Mesendoderm (in vitro differentiated cells): ENCODE data around the gene C1QTNF12.
A peak's percentile ranks its signal among the peaks of the same experiment; 100 is the strongest.

ENCODE experiments used
- DNase-seq: peaks from one replicate; pipeline ENCODE4 v3.0.0; 2013
- H2AK5ac ChIP-seq: 2 replicates; pipeline ENCODE4 v1.6.1; 2013; ENCODE audit warnings: low read length, inconsistent platforms
- H2BK120ac ChIP-seq: 2 replicates; pipeline ENCODE4 v1.6.1; 2013; ENCODE audit warnings: low read depth, mild to moderate bottlenecking, low read length, moderate library complexity, mixed read lengths
- H2BK15ac ChIP-seq: replicated peaks from 2 replicates; pipeline ENCODE4 v1.6.1; 2013; ENCODE audit warnings: low read depth, mild to moderate bottlenecking, moderate library complexity
- H2BK5ac ChIP-seq: 2 replicates; pipeline ENCODE4 v1.6.1; 2013; ENCODE audit warnings: low read length, inconsistent platforms
- H3K18ac ChIP-seq: 2 replicates; pipeline ENCODE4 v1.6.1; 2013; ENCODE audit warnings: mild to moderate bottlenecking, low read length, mixed read lengths
- H3K23ac ChIP-seq: one replicate; pipeline ENCODE4 v1.6.1; 2013; ENCODE audit warnings: low read length
- H3K27ac ChIP-seq: 2 replicates; pipeline ENCODE4 v1.5.1; 2013; ENCODE audit warnings: low read depth, mild to moderate bottlenecking, inconsistent platforms, low read length, moderate library complexity
- H3K27me3 ChIP-seq: 2 replicates; pipeline ENCODE4 v1.6.1; 2013; ENCODE audit warnings: low read length, control low read depth, mild to moderate bottlenecking, inconsistent platforms; ENCODE audit not compliant: insufficient read depth, poor library complexity
- H3K36me3 ChIP-seq: 2 replicates; pipeline ENCODE4 v1.6.1; 2013; ENCODE audit warnings: low read length, inconsistent platforms; ENCODE audit not compliant: control insufficient read depth, insufficient read depth
- H3K4ac ChIP-seq: one replicate; pipeline ENCODE4 v1.6.1; 2013; ENCODE audit warnings: low read depth, mild to moderate bottlenecking, low read length, moderate library complexity
- H3K4me1 ChIP-seq: 2 replicates; pipeline ENCODE4 v1.6.1; 2013; ENCODE audit warnings: low read depth, low read length, inconsistent platforms; ENCODE audit not compliant: control insufficient read depth
- H3K4me2 ChIP-seq: 2 replicates; pipeline ENCODE4 v1.6.1; 2013; ENCODE audit warnings: low read length
- H3K4me3 ChIP-seq: 2 replicates; pipeline ENCODE4 v1.5.1; 2013; ENCODE audit warnings: mild to moderate bottlenecking, low read length
- H3K56ac ChIP-seq: one replicate; pipeline ENCODE4 v1.6.1; 2013; ENCODE audit warnings: low read length
- H3K79me1 ChIP-seq: 2 replicates; pipeline ENCODE4 v1.6.1; 2013; ENCODE audit warnings: low read length, inconsistent platforms
- H3K79me2 ChIP-seq: 2 replicates; pipeline ENCODE4 v1.6.1; 2013; ENCODE audit warnings: mild to moderate bottlenecking, low read length; ENCODE audit not compliant: control insufficient read depth, insufficient read depth
- H3K9ac ChIP-seq: 2 replicates; pipeline ENCODE4 v1.6.1; 2013; ENCODE audit warnings: low read length, inconsistent platforms
- H4K5ac ChIP-seq: one replicate; pipeline ENCODE4 v1.6.1; 2013; ENCODE audit warnings: low read length
- H4K8ac ChIP-seq: one replicate; pipeline ENCODE4 v1.6.1; 2013; ENCODE audit warnings: low read depth, mild to moderate bottlenecking, control low read depth, low read length, moderate library complexity
- WGBS: extraction: QIAGEN DNeasy Blood & Tissue Kit; methylation state at CpG from one replicate; pipeline ENCODE4 v1.1.7; 2013; ENCODE audit warnings: low lambda C conversion rate, missing lambda C conversion rate; ENCODE audit not compliant: insufficient coverage; ENCODE audit errors: extremely low coverage; 5-methylcytosine and 5-hydroxymethylcytosine counted together

The C1QTNF12 gene

DNA sequence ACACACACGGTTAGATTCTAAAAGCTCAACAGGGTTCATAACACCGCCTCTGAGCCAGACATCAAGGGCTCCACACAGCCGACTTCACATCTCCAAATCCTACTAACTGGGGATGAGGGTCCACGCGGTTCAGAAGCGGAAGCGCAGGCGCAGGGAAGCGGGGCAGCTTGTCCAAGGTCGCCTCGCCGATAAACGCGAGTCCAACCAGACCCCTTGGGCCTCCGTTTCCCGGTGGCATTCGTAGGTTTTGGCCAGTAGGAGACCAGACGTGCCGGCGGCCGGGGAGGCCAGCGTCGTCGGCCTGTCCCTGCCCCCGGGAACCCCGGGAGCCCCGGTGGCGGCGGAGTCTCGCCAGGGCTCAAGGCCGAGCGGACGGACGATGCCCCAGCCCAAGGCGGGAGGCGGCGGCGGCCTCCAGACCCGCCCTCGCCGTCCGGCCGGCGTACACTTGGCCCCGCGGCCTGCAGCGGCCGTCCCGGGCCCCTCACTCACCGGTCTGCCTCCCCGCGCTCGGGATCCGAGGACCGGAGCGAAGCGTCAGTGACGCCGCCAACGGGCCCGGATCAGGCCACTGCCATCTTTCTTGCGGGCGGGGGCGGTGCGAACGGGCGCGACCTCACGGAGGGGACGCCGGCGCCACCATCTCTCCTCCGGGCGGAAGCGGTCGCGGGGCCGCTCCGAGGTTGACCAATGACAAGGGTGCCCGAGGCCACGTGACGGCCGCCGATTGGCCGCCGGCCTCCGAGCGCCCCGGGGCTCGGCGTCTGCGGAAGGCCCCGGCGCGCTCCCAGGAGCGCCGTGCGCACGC, 14.9 kb downstream of the C1QTNF12 start, which contains the start of gene SDF4:
Gene SDF4 (minus strand): TSS at position 602 of the 808 bp plus-strand sequence. CDS start 3,229 bp downstream, outside the sequence.
- H3K4me2 ChIP-seq = peak within 1 kb of the TSS; percentile 100
- H3K9ac ChIP-seq = peak within 1 kb of the TSS; percentile 94
- H2AK5ac ChIP-seq = peak within 1 kb of the TSS; percentile 97
- no peak within 1 kb of the TSS for H2BK15ac ChIP-seq
- H3K27ac ChIP-seq = peak within 1 kb of the TSS; percentile 45
- peak within 1 kb of the TSS; percentile 66 for H3K23ac ChIP-seq
- H3K36me3 ChIP-seq = no peaks in the 10 kb centered on the region
- H3K4me1 ChIP-seq = peaks cover 7% of the 10 kb centered on the region
- H2BK5ac ChIP-seq = peak within 1 kb of the TSS; percentile 69
- no peaks in the 10 kb centered on the region for H3K27me3 ChIP-seq
- peak within 1 kb of the TSS; percentile 97 for H3K56ac ChIP-seq
- H3K4me3 ChIP-seq = peak within 1 kb of the TSS; percentile 94
- peaks cover 35% of the 10 kb centered on the region for H3K79me1 ChIP-seq
- WGBS = no CpG with 5 or more reads among the region's 99 CpGs
- peak within 1 kb of the TSS; percentile 16 for H2BK120ac ChIP-seq
- peak; percentile 98 for DNase-seq
- peak within 1 kb of the TSS; percentile 81 for H3K4ac ChIP-seq
- peaks cover 40% of the 10 kb centered on the region for H3K79me2 ChIP-seq
- peak within 1 kb of the TSS; percentile 93 for H4K8ac ChIP-seq
- peak within 1 kb of the TSS; percentile 47 for H3K18ac ChIP-seq
- H4K5ac ChIP-seq = no peak within 1 kb of the TSS

DNA sequence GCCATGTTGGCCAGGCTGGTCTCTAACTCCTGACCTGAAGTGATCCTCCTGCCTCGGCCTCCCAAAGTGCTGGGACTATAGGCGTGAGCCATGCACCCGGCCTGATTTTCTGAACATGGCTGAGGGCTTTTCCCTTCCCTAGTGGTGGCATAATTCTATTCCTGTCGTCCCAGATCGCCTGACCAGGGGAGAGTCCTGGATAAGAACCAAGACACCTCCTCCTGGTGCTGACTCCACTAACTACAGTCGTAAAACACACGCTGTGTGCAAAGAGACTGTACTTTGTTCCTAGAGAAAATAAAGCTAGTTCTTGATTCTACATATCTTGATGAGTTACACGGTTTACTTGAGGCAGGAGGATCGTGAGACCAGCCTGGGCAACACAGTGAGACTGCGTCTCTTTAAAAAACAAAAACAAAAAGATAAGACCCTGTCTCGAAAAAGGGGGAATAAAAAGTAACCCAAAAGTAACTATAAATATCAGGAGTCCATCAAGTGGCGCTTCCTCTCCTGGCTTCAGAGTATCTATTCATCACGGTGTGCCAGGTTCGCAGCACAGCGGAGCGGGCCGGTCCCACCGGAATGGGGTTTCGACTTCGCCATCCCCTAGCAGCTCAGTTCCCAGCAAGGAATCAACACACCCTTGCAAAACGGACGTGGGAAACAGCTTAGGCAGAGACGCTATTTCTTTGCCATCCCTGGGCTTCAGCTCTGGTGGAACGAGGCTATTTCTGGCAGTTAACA, 15.7 kb downstream of the C1QTNF12 start:
- Histone ChIP-seq H3K27ac (peak overlapping the region; percentile 45), H3K56ac (peak overlapping the region; percentile 97), H2BK5ac (peak overlapping the region; percentile 69), H3K4me1 (peaks cover 7% of the 10 kb centered on the region), H3K4me2 (peak overlapping the region; percentile 100), H2BK15ac (no peak overlapping the region), H3K27me3 (no peaks in the 10 kb centered on the region), H3K79me2 (peaks cover 40% of the 10 kb centered on the region), H4K8ac (no peak overlapping the region), H3K4me3 (peak overlapping the region; percentile 94), H2AK5ac (peak overlapping the region; percentile 43), H2BK120ac (no peak overlapping the region), H3K4ac (no peak overlapping the region), H4K5ac (no peak overlapping the region), H3K23ac (no peak overlapping the region), H3K36me3 (no peaks in the 10 kb centered on the region), H3K79me1 (peaks cover 35% of the 10 kb centered on the region), H3K18ac (no peak overlapping the region), H3K9ac (peak overlapping the region; percentile 94)
- no CpG with 5 or more reads among the region's 24 CpGs for WGBS
- DNase-seq = peak; percentile 62

DNA sequence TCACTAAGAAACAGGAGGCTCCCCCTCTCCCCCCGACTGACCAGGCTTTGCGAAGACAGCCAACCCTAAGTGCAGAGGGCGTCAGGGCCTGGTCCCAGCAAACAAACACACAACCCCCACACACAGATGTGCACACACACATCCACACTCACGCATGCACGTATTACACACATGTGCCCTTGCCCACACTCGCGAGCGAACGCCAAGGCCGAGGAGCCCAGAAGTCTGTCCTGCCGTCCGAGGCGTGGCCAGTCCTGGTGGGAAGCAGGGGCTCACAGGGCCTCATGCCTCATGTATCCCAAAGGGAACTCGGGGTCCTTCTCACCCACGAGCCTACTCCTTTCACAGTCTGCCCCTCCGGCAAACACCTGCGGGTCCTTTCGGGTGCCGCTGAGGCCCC, 16.8 kb downstream of the C1QTNF12 start:
- Histone ChIP-seq H2BK120ac (no peak overlapping the region), H2BK5ac (no peak overlapping the region), H4K8ac (no peak overlapping the region), H4K5ac (no peak overlapping the region), H3K4me1 (peaks cover 7% of the 10 kb centered on the region), H3K4me3 (no peak overlapping the region), H3K56ac (no peak overlapping the region), H2BK15ac (no peak overlapping the region), H3K9ac (no peak overlapping the region), H3K4me2 (no peak overlapping the region), H3K23ac (no peak overlapping the region), H2AK5ac (no peak overlapping the region), H3K79me2 (peaks cover 40% of the 10 kb centered on the region), H3K18ac (no peak overlapping the region), H3K4ac (no peak overlapping the region), H3K27ac (no peak overlapping the region), H3K79me1 (peaks cover 39% of the 10 kb centered on the region), H3K27me3 (no peaks in the 10 kb centered on the region), H3K36me3 (no peaks in the 10 kb centered on the region)
- no CpG with 5 or more reads among the region's 19 CpGs for WGBS
- no peak for DNase-seq

DNA sequence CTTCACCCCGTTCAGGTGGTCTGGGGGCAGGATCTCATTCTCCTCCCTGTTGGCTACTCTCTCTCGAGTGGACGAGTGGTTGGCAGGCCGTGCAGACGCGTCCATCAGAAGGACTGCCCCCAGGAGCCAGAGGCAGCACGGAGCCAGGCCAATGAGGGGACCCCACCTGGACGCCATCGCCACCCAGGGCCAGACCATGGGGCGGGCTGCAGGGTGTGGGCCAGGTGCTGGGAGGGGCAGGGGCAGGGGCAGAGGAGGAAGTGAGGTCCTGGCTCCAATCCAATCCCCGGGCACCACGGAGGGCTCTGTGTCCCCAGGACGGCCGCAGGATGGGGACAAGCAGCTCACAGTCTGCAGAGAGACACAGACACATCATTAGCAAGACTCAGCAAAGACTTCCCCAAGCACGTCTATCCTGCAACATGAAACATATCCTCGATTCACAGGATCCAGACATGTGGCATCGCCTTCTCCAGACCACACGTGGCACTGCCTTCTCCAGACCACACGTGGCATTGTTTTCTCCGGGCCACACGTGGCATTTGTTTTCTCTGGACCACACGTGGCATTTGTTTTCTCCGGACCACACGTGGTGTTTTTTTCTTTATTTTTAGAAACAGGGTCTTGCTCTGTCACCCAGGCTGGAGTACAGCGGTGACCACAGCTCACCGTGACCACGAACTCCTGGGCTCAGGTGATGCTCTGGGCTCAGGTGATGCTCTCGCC, 17.8 kb downstream of the C1QTNF12 start:
- Histone ChIP-seq H3K9ac (no peak overlapping the region), H3K18ac (no peak overlapping the region), H3K27ac (no peak overlapping the region), H3K27me3 (no peaks in the 10 kb centered on the region), H3K36me3 (no peaks in the 10 kb centered on the region), H3K56ac (no peak overlapping the region), H3K4me1 (peaks cover 7% of the 10 kb centered on the region), H4K8ac (no peak overlapping the region), H2BK120ac (no peak overlapping the region), H3K4ac (no peak overlapping the region), H4K5ac (no peak overlapping the region), H3K4me2 (no peak overlapping the region), H3K23ac (no peak overlapping the region), H2BK15ac (no peak overlapping the region), H3K79me1 (peaks cover 34% of the 10 kb centered on the region), H2AK5ac (no peak overlapping the region), H3K79me2 (peaks cover 36% of the 10 kb centered on the region), H2BK5ac (no peak overlapping the region), H3K4me3 (no peak overlapping the region)
- DNase-seq = no peak
- WGBS = no CpG with 5 or more reads among the region's 28 CpGs

DNA sequence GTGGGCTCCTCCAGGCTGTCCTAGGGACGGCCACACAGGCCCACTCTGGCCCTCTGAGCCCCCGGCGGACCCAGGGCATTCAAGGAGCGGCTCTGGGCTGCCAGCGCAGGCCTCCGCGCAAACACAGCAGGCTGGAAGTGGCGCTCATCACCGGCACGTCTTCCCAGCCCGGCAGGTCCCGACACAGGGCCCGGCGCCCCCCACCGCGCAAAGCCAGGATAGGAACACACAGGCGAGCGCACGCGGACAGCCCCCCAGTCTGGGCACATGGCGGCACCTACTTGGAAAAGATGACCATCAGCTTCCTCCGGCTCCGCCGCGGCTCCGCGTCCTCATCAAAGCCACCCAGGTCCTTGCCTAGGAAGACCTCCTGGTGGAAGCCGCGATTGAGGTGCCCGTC, 18.3 kb downstream of the C1QTNF12 start:
- Histone ChIP-seq H4K8ac (no peak overlapping the region), H2BK15ac (no peak overlapping the region), H3K9ac (no peak overlapping the region), H3K79me1 (peaks cover 31% of the 10 kb centered on the region), H2AK5ac (no peak overlapping the region), H3K56ac (no peak overlapping the region), H3K27ac (no peak overlapping the region), H3K18ac (no peak overlapping the region), H3K27me3 (no peaks in the 10 kb centered on the region), H4K5ac (no peak overlapping the region), H3K23ac (no peak overlapping the region), H2BK120ac (no peak overlapping the region), H3K4me1 (peaks cover 7% of the 10 kb centered on the region), H3K79me2 (peaks cover 31% of the 10 kb centered on the region), H3K4me2 (no peak overlapping the region), H3K36me3 (no peaks in the 10 kb centered on the region), H3K4ac (no peak overlapping the region), H2BK5ac (no peak overlapping the region), H3K4me3 (no peak overlapping the region)
- DNase-seq = no peak
- WGBS = no CpG with 5 or more reads among the region's 30 CpGs
